ENCODE measurements around the gene VASP.

VASP gene

GRCh38 chr19:45523642-45524256 is 16.5 kb downstream of the VASP start:
- in situ Hi-C loops (cut with MboI; ENCODE audit: low sequenced_read_pairs, unreplicated experiment), result no loop called here
- peak; percentile 87 for DNase-seq (ENCODE audit: low spot score)
- TF ChIP-seq CTCF (IDR thresholded peaks at IDR 0.05; ENCODE audit: borderline replicate concordance, control extremely low read depth, extremely low read depth, insufficient read depth, missing control alignments), result peak; percentile 79

GRCh38 chr19:45524575-45525129 is 17.4 kb downstream of the VASP start:
- DNase-seq (ENCODE audit: low spot score), result no peak
- TF ChIP-seq CTCF (IDR thresholded peaks at IDR 0.05; ENCODE audit: borderline replicate concordance, control extremely low read depth, extremely low read depth, insufficient read depth, missing control alignments), result no peak
- in situ Hi-C loops (cut with MboI; ENCODE audit: low sequenced_read_pairs, unreplicated experiment), result no loop called here

DNA sequence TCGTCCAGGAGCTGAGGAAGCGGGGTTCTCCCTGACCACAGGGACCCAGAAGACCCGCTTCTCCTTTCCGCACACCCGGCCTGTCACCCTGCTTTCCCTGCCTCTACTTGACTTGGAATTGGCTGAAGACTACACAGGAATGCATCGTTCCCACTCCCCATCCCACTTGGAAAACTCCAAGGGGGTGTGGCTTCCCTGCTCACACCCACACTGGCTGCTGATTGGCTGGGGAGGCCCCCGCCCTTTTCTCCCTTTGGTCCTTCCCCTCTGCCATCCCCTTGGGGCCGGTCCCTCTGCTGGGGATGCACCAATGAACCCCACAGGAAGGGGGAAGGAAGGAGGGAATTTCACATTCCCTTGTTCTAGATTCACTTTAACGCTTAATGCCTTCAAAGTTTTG is 18.9 kb downstream of the VASP start:
- in situ Hi-C loops (cut with MboI; ENCODE audit: low sequenced_read_pairs, unreplicated experiment), result no loop called here
- DNase-seq (ENCODE audit: low spot score), result no peak
- no peak for TF ChIP-seq CTCF (IDR thresholded peaks at IDR 0.05; ENCODE audit: borderline replicate concordance, control extremely low read depth, extremely low read depth, insufficient read depth, missing control alignments)

GRCh38 chr19:45526971-45527370 is 19.7 kb downstream of the VASP start:
- TF ChIP-seq CTCF (IDR thresholded peaks at IDR 0.05; ENCODE audit: borderline replicate concordance, control extremely low read depth, extremely low read depth, insufficient read depth, missing control alignments), result no peak
- no peak for DNase-seq (ENCODE audit: low spot score)
- in situ Hi-C loops (cut with MboI; ENCODE audit: low sequenced_read_pairs, unreplicated experiment), result no loop called here

GRCh38 chr19:45527731-45528130 is 20.5 kb downstream of the VASP start:
- in situ Hi-C loops (cut with MboI; ENCODE audit: low sequenced_read_pairs, unreplicated experiment), result no loop called here
- no peak for TF ChIP-seq CTCF (IDR thresholded peaks at IDR 0.05; ENCODE audit: borderline replicate concordance, control extremely low read depth, extremely low read depth, insufficient read depth, missing control alignments)
- no peak for DNase-seq (ENCODE audit: low spot score)

DNA sequence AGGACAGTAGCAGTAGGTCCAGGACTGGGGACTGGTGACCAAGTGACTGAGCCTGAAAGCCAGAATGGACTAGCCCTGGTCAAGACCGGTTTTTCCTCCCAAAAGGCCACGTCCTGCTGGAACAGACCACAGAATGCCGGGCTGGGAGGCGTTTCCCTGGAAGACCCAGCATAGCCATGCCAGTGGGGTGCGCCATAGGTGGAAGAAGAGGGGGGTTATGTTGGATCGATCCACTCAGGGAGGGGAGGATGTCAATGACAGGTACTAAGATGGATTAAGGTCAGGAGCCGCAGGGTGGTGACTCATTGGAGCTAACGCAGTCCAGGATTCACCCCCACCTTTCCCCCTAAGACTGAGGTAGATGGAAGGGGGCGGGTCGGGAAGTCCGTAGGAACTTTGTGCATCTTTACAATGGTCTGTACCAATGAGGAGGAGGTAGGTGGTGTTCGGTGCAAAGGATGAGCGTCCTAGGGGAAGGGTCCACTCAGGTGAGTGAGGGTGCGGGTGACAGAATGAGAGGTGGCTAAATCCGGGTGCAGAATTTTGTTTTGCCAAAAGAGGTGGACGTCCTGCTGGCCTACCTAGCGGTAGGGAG is 21.0 kb downstream of the VASP start:
- DNase-seq (ENCODE audit: low spot score), result no peak
- no peak for TF ChIP-seq CTCF (IDR thresholded peaks at IDR 0.05; ENCODE audit: borderline replicate concordance, control extremely low read depth, extremely low read depth, insufficient read depth, missing control alignments)
- in situ Hi-C loops (cut with MboI; ENCODE audit: low sequenced_read_pairs, unreplicated experiment), result no loop called here
